ENCODE data around the gene ZFAND3. TPM values are rescaled to one million over a fixed set of nuclear protein-coding genes. Genes with fewer than 3 reads are reported as not detected.

The ZFAND3 gene
- polyA plus RNA-seq, 1 donor from 2014 or later, result 19.7 TPM

Small RNAs within 50 kb of the gene (small RNA-seq; reads per million reads assigned to genes)
- 0 reads per million in 3 experiments for gene RN7SL285P
- gene RNU1-87P, result 0 to 0.33 (median 0) reads per million in 3 experiments

Other genes starting within 250 kb of the ZFAND3 start
- gene MDGA1, start 121.8 kb upstream of the ZFAND3 start, polyA plus RNA-seq, result 4.3 and 6.2 TPM in 2 replicates

All from neural cell (in vitro differentiated cells).